Nephron (organoid): Measurements from ENCODE around the gene FUCA1.
A peak's percentile ranks its signal among the peaks of the same experiment; 100 is the strongest.
"Not testable (repeated sequence)": the region's sequence is repeated elsewhere in the genome, so short reads cannot be mapped to it uniquely, and the experiment has no call there.

ENCODE experiments used
- H3K27ac Mint-ChIP-seq, 3 experiments: 2 replicates each; pipeline ENCODE4 v1.8.0; 2020; ENCODE audit warnings: mixed read lengths in 3 of 3, mild to moderate bottlenecking in 2 of 3, moderate library complexity in 1 of 3
- H3K27me3 Mint-ChIP-seq: 2 replicates; pipeline ENCODE4 v1.8.0; 2021; ENCODE audit warnings: low read depth, mild to moderate bottlenecking, moderate library complexity, mixed read lengths
- H3K36me3 Mint-ChIP-seq: 2 replicates; pipeline ENCODE4 v1.8.0; 2020; ENCODE audit warnings: low read depth, mixed read lengths
- H3K4me1 Mint-ChIP-seq: 2 replicates; pipeline ENCODE4 v1.8.0; 2020; ENCODE audit warnings: mixed read lengths
- H3K4me3 Mint-ChIP-seq, 3 experiments: 2 replicates each; pipeline ENCODE4 v1.8.0; 2020; ENCODE audit warnings: mild to moderate bottlenecking in 3 of 3, mixed read lengths in 3 of 3, moderate library complexity in 2 of 3
- H3K9me3 Mint-ChIP-seq: 2 replicates; pipeline ENCODE4 v1.8.0; 2020; ENCODE audit warnings: mixed read lengths
- CTCF ChIP-seq, 3 experiments: fragments of 200-600 bp; sonication (generic); IDR thresholded peaks; one replicate each; pipeline ENCODE4 v1.5.0; 2021; ENCODE audit warnings: antibody characterized with exemption in 3 of 3; ENCODE audit not compliant: unreplicated experiment in 3 of 3

FUCA1 gene

GRCh38 chr1:23804183-23804835, 63.8 kb downstream of the FUCA1 start:
- peak overlapping the region in 2 of 3 experiments; percentile 63 to 64 for H3K4me3 Mint-ChIP-seq
- peaks cover 40% of the 10 kb centered on the region for H3K36me3 Mint-ChIP-seq
- peak in 1 of 3 experiments; percentile 10 for TF ChIP-seq CTCF (IDR thresholded peaks at IDR 0.05; ENCODE audit: unreplicated experiment in 3 of 3)
- peaks cover 3% of the 10 kb centered on the region for H3K27me3 Mint-ChIP-seq
- no peaks in the 10 kb centered on the region for H3K9me3 Mint-ChIP-seq
- no peak overlapping the region for H3K27ac Mint-ChIP-seq
- peaks cover 5% of the 10 kb centered on the region for H3K4me1 Mint-ChIP-seq

GRCh38 chr1:23803674-23804073, 64.4 kb downstream of the FUCA1 start:
- H3K27ac Mint-ChIP-seq, result peak overlapping the region in 1 of 3 experiments; percentile 22
- H3K4me3 Mint-ChIP-seq, result peak overlapping the region; percentile 27 to 64 (median 43)
- TF ChIP-seq CTCF (IDR thresholded peaks at IDR 0.05; ENCODE audit: unreplicated experiment in 3 of 3), result no peak

GRCh38 chr1:23802809-23803342, 65.2 kb downstream of the FUCA1 start:
- H3K27ac Mint-ChIP-seq, H3K4me1 Mint-ChIP-seq, H3K9me3 Mint-ChIP-seq, H3K27me3 Mint-ChIP-seq: not testable (repeated sequence)
- H3K4me3 Mint-ChIP-seq, result peak overlapping the region; percentile 44 to 92 (median 74)
- H3K36me3 Mint-ChIP-seq, result peaks cover 38% of the 10 kb centered on the region

More at GRCh38 chr1:23803674-23804073, 64.4 kb downstream of the FUCA1 start:
- H3K27me3 Mint-ChIP-seq, result peaks cover 3% of the 10 kb centered on the region
- H3K36me3 Mint-ChIP-seq, result peaks cover 40% of the 10 kb centered on the region
- no peaks in the 10 kb centered on the region for H3K9me3 Mint-ChIP-seq
- H3K4me1 Mint-ChIP-seq, result peaks cover 5% of the 10 kb centered on the region

DNA sequence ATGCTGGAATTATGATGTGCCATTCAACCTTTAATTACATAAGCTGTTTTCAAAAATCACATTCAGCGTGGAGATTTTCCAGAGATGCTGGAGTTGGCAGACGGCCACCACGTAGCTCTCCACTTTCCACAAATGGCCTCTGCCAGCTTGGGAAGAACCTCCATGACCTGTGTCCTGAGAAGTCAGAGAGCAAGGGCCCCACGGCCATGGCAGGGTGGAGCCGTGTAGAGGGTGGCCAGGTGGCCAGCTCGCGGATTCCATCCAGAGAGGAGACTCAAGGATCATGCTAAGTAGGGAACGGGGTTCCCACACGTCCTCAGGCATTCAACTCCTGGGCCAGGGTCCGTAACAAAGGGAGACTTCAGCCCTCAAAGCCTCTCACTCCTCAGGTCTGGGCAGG, 66.2 kb downstream of the FUCA1 start:
- Mint-ChIP-seq H3K36me3 (peaks cover 31% of the 10 kb centered on the region), H3K27me3 (peaks cover 3% of the 10 kb centered on the region), H3K9me3 (no peaks in the 10 kb centered on the region), H3K4me1 (peaks cover 5% of the 10 kb centered on the region), H3K4me3 (peak overlapping the region; percentile 90 to 94 (median 92)), H3K27ac (no peak overlapping the region)
- TF ChIP-seq CTCF (IDR thresholded peaks at IDR 0.05; ENCODE audit: unreplicated experiment in 3 of 3), result no peak

DNA sequence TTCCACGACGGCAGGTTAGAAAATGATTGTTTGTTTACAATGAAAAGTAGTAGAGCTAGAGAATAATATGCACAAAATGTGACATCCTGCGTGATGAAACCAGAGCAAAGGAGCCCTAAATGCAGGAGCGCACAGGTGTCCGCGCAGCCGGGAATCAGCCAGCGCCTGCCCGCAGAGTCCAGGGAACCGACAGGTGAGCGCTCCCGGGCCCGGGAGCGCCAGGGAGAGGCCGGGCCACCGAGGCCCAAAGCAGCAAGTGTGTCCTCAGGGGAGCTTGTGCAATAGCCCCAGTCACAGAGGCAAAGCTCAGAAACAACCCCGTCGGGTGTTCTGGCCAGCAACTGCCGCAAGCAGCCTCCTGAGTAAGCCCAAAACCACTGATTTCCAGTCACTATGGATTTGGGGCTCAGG, 66.7 kb downstream of the FUCA1 start:
- no peak for TF ChIP-seq CTCF (IDR thresholded peaks at IDR 0.05; ENCODE audit: unreplicated experiment in 3 of 3)
- Mint-ChIP-seq H3K9me3 (no peaks in the 10 kb centered on the region), H3K4me3 (peak overlapping the region; percentile 90 to 94 (median 92)), H3K36me3 (peaks cover 26% of the 10 kb centered on the region), H3K4me1 (peaks cover 5% of the 10 kb centered on the region), H3K27me3 (peaks cover 3% of the 10 kb centered on the region), H3K27ac (peak overlapping the region; percentile 60 to 96 (median 87))

GRCh38 chr1:23800400-23801337, 67.4 kb downstream of the FUCA1 start, which contains the start of gene GALE:
Gene GALE, minus strand, starts transcription at chr1:23800754. Its CDS starts 1,747 bp downstream, at chr1:23799007.
- peak within 1 kb of the TSS; percentile 63 to 96 (median 92) for H3K27ac Mint-ChIP-seq
- H3K4me1 Mint-ChIP-seq, result peaks cover 5% of the 10 kb centered on the region
- peaks cover 25% of the 10 kb centered on the region for H3K36me3 Mint-ChIP-seq
- H3K4me3 Mint-ChIP-seq, result peak within 1 kb of the TSS; percentile 90 to 94 (median 92)
- H3K27me3 Mint-ChIP-seq, result peaks cover 3% of the 10 kb centered on the region
- TF ChIP-seq CTCF (IDR thresholded peaks at IDR 0.05; ENCODE audit: unreplicated experiment in 3 of 3), result no peak
- H3K9me3 Mint-ChIP-seq, result no peaks in the 10 kb centered on the region
